HepG2 (cell line): ENCODE results near the gene MAJIN. TPM values are rescaled to one million over a fixed set of nuclear protein-coding genes. Genes with fewer than 3 reads are reported as not detected.
A peak's percentile ranks its signal among the peaks of the same experiment; 100 is the strongest.

Experiments
- ATAC-seq: fragments of 200-7000 bp; cut with Tn5 transposase; 3 replicates; pipeline ENCODE4 v1.9.1; 2020; ENCODE audit warnings: mild to moderate bottlenecking, moderate library complexity
- BruUV-seq: library from RNA; stranded (reverse); fragments of 400-500 nt; replicated peaks from 2 replicates; lab custom pipeline; 2021; lab: Mats Ljungman, UMichigan
- CTCF ChIA-PET: fragments of 300-600 bp; formaldehyde crosslinking; extraction: SDS; loops from one replicate; lab custom pipeline; 2021; ENCODE audit warnings: low total read pairs, inconsistent platforms, low intra/inter-chr PET ratio; lab: Yijun Ruan, JAX
- POLR2A ChIA-PET: fragments of 350-600 bp; sonication (Branson Sonifier 250); formaldehyde crosslinking; loops from one replicate; lab custom pipeline; 2020; ENCODE audit warnings: antibody characterized with exemption, inconsistent platforms; lab: Yijun Ruan, JAX
- DNase-seq: peaks from one replicate; pipeline ENCODE4 v3.0.0-alpha.2; 2015; ENCODE audit warnings: low spot score
- FAIRE-seq: peaks from 3 replicates; lab custom pipeline; 2011; peaks lifted over from hg19 to GRCh38; lab: Jason Lieb, UNC
- H2AFZ ChIP-seq: one replicate; pipeline ENCODE4 v1.6.1; 2011; ENCODE audit warnings: low read length, inconsistent platforms
- H3K27ac ChIP-seq: fragments of 300-600 bp; 3 replicates; pipeline ENCODE4 v1.8.0; 2011; ENCODE audit warnings: mixed run types, mild to moderate bottlenecking, mixed read lengths, low read length, inconsistent platforms; ENCODE audit not compliant: insufficient read depth; ENCODE audit errors: extremely low read length
- H3K27me3 ChIP-seq, 2 experiments: fragments of 200-600 bp in 1 of 2; 2 replicates in 1 of 2; 3 replicates in 1 of 2; pipeline versions ENCODE4 v1.6.0 to v1.8.0; 2011; ENCODE audit warnings: low read length in 2 of 2, mild to moderate bottlenecking in 2 of 2, moderate library complexity in 2 of 2, inconsistent platforms in 1 of 2; ENCODE audit not compliant: insufficient read depth in 2 of 2, control insufficient read depth in 1 of 2
- H3K36me3 ChIP-seq, 2 experiments: fragments of 200-600 bp in 1 of 2; replicated peaks in 1 of 2; 2 replicates in 1 of 2; 3 replicates in 1 of 2; pipeline versions ENCODE4 v1.5.1 to v1.8.0; 2011; ENCODE audit warnings: low read length in 2 of 2, inconsistent platforms in 1 of 2; ENCODE audit not compliant: insufficient read depth in 2 of 2, control insufficient read depth in 1 of 2
- H3K4me1 ChIP-seq: 2 replicates; pipeline ENCODE4 v1.5.1; 2012; ENCODE audit warnings: low read length, inconsistent platforms; ENCODE audit not compliant: insufficient read depth
- H3K4me2 ChIP-seq: 2 replicates; pipeline ENCODE4 v1.6.0; 2011; ENCODE audit warnings: low read depth, low read length, inconsistent platforms
- H3K4me3 ChIP-seq, 3 experiments: fragments of 200-600 bp in 1 of 3; sonication (generic), shearing (Covaris generic) in 1 of 3; replicated peaks in 1 of 3; 2 replicates each; pipeline ENCODE4 v1.5.1; 2011 to 2016; ENCODE audit warnings: low read length in 3 of 3, inconsistent platforms in 2 of 3, low read depth in 2 of 3, mild to moderate bottlenecking in 2 of 3, control low read depth in 1 of 3, mixed read lengths in 1 of 3; ENCODE audit not compliant: insufficient read depth in 1 of 3
- H3K79me2 ChIP-seq: one replicate; pipeline ENCODE4 v1.6.1; 2011; ENCODE audit warnings: low read length, inconsistent platforms; ENCODE audit not compliant: insufficient read depth
- H3K9ac ChIP-seq: 2 replicates; pipeline ENCODE4 v1.6.0; 2011; ENCODE audit warnings: mild to moderate bottlenecking, low read depth, low read length, inconsistent platforms; ENCODE audit not compliant: insufficient read depth
- H3K9me3 ChIP-seq: 2 replicates; pipeline ENCODE4 v1.5.1; 2012; ENCODE audit warnings: mild to moderate bottlenecking, low read length
- H4K20me1 ChIP-seq: 2 replicates; pipeline ENCODE4 v1.6.0; 2011; ENCODE audit warnings: inconsistent platforms, mild to moderate bottlenecking, low read length, moderate library complexity; ENCODE audit not compliant: insufficient read depth
- AKAP8 ChIP-seq: sonication (generic); formaldehyde crosslinking; IDR thresholded peaks from 2 replicates; pipeline ENCODE4 v1.5.1; 2020; ENCODE audit warnings: mild to moderate bottlenecking, missing genetic modification reagents
- BHLHE40 ChIP-seq: IDR thresholded peaks from 2 replicates; pipeline ENCODE4 v1.6.1; 2011; ENCODE audit warnings: low read length, improper control_type of control experiment
- FOXP1 ChIP-seq, 2 experiments: fragments of 450-650 bp in 1 of 2; IDR thresholded peaks; 2 replicates each; pipeline ENCODE4 v1.6.1; 2017 to 2018; ENCODE audit warnings: antibody characterized with exemption in 1 of 2
- MYC ChIP-seq: sonication (generic); formaldehyde crosslinking; IDR thresholded peaks from 2 replicates; pipeline ENCODE4 v1.9.0; 2021; ENCODE audit warnings: missing genetic modification reagents, borderline replicate concordance
- NFE2L1 ChIP-seq: sonication (generic); formaldehyde crosslinking; IDR thresholded peaks from 2 replicates; pipeline ENCODE4 v1.4.0; 2020; ENCODE audit warnings: missing genetic modification reagents, mild to moderate bottlenecking, borderline replicate concordance
- ONECUT2 ChIP-seq: sonication (generic); formaldehyde crosslinking; IDR thresholded peaks from 2 replicates; pipeline ENCODE4 v1.4.0; 2020; ENCODE audit warnings: missing genetic modification reagents
- POLR2G ChIP-seq: fragments of 200-400 bp; formaldehyde crosslinking; IDR thresholded peaks from 2 replicates; pipeline ENCODE4 v1.6.1; 2018; ENCODE audit warnings: mild to moderate bottlenecking, low read depth, low read length, moderate library complexity
- SMYD3 ChIP-seq: sonication (generic); formaldehyde crosslinking; IDR thresholded peaks from 2 replicates; pipeline ENCODE4 v1.8.1; 2023; ENCODE audit warnings: mild to moderate bottlenecking, missing genetic modification reagents
- ZNF44 ChIP-seq: sonication (generic); formaldehyde crosslinking; IDR thresholded peaks from 2 replicates; pipeline ENCODE4 v1.5.1; 2020; ENCODE audit warnings: mild to moderate bottlenecking, missing genetic modification reagents
- ZNF605 ChIP-seq: sonication (generic); formaldehyde crosslinking; IDR thresholded peaks from 2 replicates; pipeline ENCODE4 v1.8.0; 2022; ENCODE audit warnings: mild to moderate bottlenecking, missing genetic modification reagents
- ZNF652 ChIP-seq: IDR thresholded peaks from 2 replicates; pipeline ENCODE4 v1.6.1; 2016; ENCODE audit warnings: low read depth, borderline replicate concordance
- ZNF672 ChIP-seq: sonication (generic); formaldehyde crosslinking; IDR thresholded peaks from 2 replicates; pipeline ENCODE4 v1.8.1; 2022; ENCODE audit warnings: missing genetic modification reagents
- ZNF7 ChIP-seq: IDR thresholded peaks from 2 replicates; pipeline ENCODE4 v1.6.1; 2016; ENCODE audit warnings: missing biosample characterization, missing genetic modification reagents
- ZSCAN25 ChIP-seq: sonication (generic); formaldehyde crosslinking; IDR thresholded peaks from 2 replicates; pipeline ENCODE4 v1.8.0; 2022; ENCODE audit warnings: mild to moderate bottlenecking, missing genetic modification reagents
- WGBS: methylation state at CpG from one replicate; pipeline ENCODE4 v1.1.6; 2017; ENCODE audit warnings: low lambda C conversion rate; 5-methylcytosine and 5-hydroxymethylcytosine counted together
- in situ Hi-C: cut with HindIII; loops from 2 replicates; pipeline ENCODE4 v1.10.0; 2017; ENCODE audit warnings: low pct_unique_long_range_greater_than_20kb; ENCODE audit not compliant: extremely low pct_ligation_motif_present
- intact Hi-C: fragments of 100-400 bp; cut with micrococcal nuclease; formaldehyde crosslinking; loops from one replicate; pipeline ENCODE4 v1.10.0; 2022; ENCODE audit not compliant: unreplicated experiment
- polyA plus RNA-seq, 8 experiments: library from polyadenylated mRNA; depleted of rRNA in 3 of 8; stranded (reverse) in 7 of 8; unstranded in 1 of 8; fragments of >200 nt; fragmentation: Illumina TruSeq in 4 of 8; extraction: Trizol in 4 of 8; gene quantifications; 2 replicates each; pipeline versions ENCODE4 v1.2.1 to v1.2.3, GENCODE V29; 2011 to 2016; ENCODE audit warnings: low read depth in 4 of 8, missing spikeins in 1 of 8, mixed read lengths in 1 of 8; ENCODE audit not compliant: insufficient read depth in 1 of 8
- total RNA-seq, 5 experiments: library from RNA; depleted of rRNA; stranded (reverse); fragments of >200 nt; fragmentation: Illumina TruSeq; extraction: Trizol; gene quantifications; 2 replicates each; pipeline ENCODE4 v1.2.3, GENCODE V29; 2016; ENCODE audit warnings: low read depth in 1 of 5
- TF ChIP-seq, protein P1 (sequence below): sonication (generic); formaldehyde crosslinking; IDR thresholded peaks from 2 replicates; pipeline ENCODE4 v1.4.0; 2020; ENCODE audit warnings: missing genetic modification reagents
- TF ChIP-seq, protein P2 (sequence below): sonication (generic); formaldehyde crosslinking; IDR thresholded peaks from 2 replicates; pipeline ENCODE4 v1.4.0; 2020; ENCODE audit warnings: missing genetic modification reagents
- TF ChIP-seq, protein P3 (sequence below): sonication (generic); formaldehyde crosslinking; IDR thresholded peaks from 2 replicates; pipeline ENCODE4 v1.4.0; 2020; ENCODE audit warnings: missing genetic modification reagents, mild to moderate bottlenecking, borderline replicate concordance
- TF ChIP-seq, protein P4 (sequence below): sonication (generic); formaldehyde crosslinking; IDR thresholded peaks from 2 replicates; pipeline ENCODE4 v1.9.0; 2022; ENCODE audit warnings: missing genetic modification reagents, mild to moderate bottlenecking, borderline replicate concordance

The MAJIN gene
- total and polyA plus RNA-seq, 2 of the 13 experiments (the other 11 are each of a cell fraction or from before 2014, with no cell fraction given) = not detected

DNA sequence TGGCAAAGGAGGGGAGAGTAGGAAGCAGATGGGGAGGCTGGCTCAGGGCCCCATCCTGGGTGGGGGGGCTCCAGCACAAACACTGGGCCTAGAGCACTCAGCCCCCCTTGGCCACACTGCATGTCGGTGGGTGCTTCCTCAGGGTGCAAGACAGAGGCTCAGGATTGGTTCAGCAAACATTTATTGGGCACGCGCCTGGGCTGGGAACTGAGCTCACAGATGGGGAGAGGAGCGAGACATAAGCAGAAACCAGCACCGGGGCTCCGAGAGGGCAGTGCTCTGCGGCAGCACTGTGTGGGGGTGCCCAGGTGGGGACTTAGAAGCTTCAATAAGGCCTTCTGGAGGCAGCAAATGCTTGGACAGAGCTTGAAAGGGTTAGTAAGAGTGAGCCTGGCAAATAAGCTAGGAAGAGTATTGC is 81.4 kb downstream of the MAJIN start:
- H3K36me3 ChIP-seq = peaks cover 0 to 1% of the 10 kb centered on the region in 2 experiments; a peak in 1 of 5 replicates
- intact Hi-C loops (no loop called here), in situ Hi-C loops (loop anchor here (5.0 kb wide), 2 partner anchors 43 to 103 kb away; no protein-coding TSS in a partner anchor)
- peak overlapping the region; percentile 88 for H3K27ac ChIP-seq
- H2AFZ ChIP-seq = no peak overlapping the region
- H3K27me3 ChIP-seq = no peaks in the 10 kb centered on the region; a peak in 1 of 5 replicates
- POLR2A ChIA-PET = interaction anchor here (1.0 to 11.5 kb wide), 7 partner anchors 14 to 124 kb away, joined by 4 to 132 read pairs (median 8); partner anchors contain the start of genes ARL2, EHD1 and SF1
- CTCF ChIA-PET = no interaction called here
- H4K20me1 ChIP-seq = peaks cover 10% of the 10 kb centered on the region; the same call in 1 of the 2 replicates
- FAIRE-seq (no peak), DNase-seq (no peak), ATAC-seq (no peak)
- H3K4me2 ChIP-seq = peak overlapping the region; percentile 94
- H3K9ac ChIP-seq = no peak overlapping the region
- no TSS peak for BruUV-seq
- peaks cover 80% of the 10 kb centered on the region for H3K4me1 ChIP-seq
- H3K4me3 ChIP-seq = peak overlapping the region in 2 of 3 experiments; percentile 22 to 95; a peak in 2 of 6 replicates
- 89% methylated on average over 5 of the region's 7 CpGs for WGBS
- H3K9me3 ChIP-seq = no peaks in the 10 kb centered on the region
- H3K79me2 ChIP-seq = peaks cover 27% of the 10 kb centered on the region
- TF ChIP-seq ZSCAN25 (CRISPR knock-in tag) (0 out of 2 replicates have a peak, but pooled peaks have one; percentile 36), ZNF7 (CRISPR knock-in tag) (no peak), ZNF44 (no peak), AKAP8 (CRISPR knock-in tag) (0 out of 2 replicates have a peak, but pooled peaks have one; percentile 13), ZNF652 (CRISPR knock-in tag) (no peak), NFE2L1 (CRISPR knock-in tag) (no peak), MYC (CRISPR knock-in tag) (no peak), ZNF672 (CRISPR knock-in tag) (no peak), SMYD3 (CRISPR knock-in tag) (no peak), POLR2G (peak; percentile 18; the same call in 1 of the 2 replicates), BHLHE40 (no peak), FOXP1 (IDR thresholded peaks at IDR 0.05) (no peak), FOXP1 (CRISPR knock-in tag; IDR thresholded peaks at IDR 0.05) (no peak), ONECUT2 (CRISPR knock-in tag) (no peak), ZNF605 (CRISPR knock-in tag) (0 out of 2 replicates have a peak, but pooled peaks have one; percentile 18)
- TF ChIP-seq, protein P1, sequence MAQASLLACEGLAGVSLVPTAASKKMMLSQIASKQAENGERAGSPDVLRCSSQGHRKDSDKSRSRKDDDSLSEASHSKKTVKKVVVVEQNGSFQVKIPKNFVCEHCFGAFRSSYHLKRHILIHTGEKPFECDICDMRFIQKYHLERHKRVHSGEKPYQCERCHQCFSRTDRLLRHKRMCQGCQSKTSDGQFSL (CRISPR knock-in tag) = peak; percentile 59; the same call in 1 of the 2 replicates
- TF ChIP-seq, protein P2, sequence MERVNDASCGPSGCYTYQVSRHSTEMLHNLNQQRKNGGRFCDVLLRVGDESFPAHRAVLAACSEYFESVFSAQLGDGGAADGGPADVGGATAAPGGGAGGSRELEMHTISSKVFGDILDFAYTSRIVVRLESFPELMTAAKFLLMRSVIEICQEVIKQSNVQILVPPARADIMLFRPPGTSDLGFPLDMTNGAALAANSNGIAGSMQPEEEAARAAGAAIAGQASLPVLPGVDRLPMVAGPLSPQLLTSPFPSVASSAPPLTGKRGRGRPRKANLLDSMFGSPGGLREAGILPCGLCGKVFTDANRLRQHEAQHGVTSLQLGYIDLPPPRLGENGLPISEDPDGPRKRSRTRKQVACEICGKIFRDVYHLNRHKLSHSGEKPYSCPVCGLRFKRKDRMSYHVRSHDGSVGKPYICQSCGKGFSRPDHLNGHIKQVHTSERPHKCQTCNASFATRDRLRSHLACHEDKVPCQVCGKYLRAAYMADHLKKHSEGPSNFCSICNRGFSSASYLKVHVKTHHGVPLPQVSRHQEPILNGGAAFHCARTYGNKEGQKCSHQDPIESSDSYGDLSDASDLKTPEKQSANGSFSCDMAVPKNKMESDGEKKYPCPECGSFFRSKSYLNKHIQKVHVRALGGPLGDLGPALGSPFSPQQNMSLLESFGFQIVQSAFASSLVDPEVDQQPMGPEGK (CRISPR knock-in tag) = no peak
- TF ChIP-seq, protein P3, sequence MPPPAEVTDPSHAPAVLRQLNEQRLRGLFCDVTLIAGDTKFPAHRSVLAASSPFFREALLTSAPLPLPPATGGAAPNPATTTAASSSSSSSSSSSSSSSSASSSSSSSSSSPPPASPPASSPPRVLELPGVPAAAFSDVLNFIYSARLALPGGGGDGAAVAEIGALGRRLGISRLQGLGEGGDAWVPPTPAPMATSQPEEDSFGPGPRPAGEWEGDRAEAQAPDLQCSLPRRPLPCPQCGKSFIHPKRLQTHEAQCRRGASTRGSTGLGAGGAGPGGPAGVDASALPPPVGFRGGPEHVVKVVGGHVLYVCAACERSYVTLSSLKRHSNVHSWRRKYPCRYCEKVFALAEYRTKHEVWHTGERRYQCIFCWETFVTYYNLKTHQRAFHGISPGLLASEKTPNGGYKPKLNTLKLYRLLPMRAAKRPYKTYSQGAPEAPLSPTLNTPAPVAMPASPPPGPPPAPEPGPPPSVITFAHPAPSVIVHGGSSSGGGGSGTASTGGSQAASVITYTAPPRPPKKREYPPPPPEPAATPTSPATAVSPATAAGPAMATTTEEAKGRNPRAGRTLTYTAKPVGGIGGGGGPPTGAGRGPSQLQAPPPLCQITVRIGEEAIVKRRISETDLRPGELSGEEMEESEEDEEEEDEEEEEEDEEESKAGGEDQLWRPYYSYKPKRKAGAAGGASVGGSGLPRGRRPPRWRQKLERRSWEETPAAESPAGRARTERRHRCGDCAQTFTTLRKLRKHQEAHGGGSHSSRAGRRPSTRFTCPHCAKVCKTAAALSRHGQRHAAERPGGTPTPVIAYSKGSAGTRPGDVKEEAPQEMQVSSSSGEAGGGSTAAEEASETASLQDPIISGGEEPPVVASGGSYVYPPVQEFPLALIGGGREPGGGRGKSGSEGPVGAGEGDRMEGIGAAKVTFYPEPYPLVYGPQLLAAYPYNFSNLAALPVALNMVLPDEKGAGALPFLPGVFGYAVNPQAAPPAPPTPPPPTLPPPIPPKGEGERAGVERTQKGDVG (CRISPR knock-in tag) = no peak
- TF ChIP-seq, protein P4, sequence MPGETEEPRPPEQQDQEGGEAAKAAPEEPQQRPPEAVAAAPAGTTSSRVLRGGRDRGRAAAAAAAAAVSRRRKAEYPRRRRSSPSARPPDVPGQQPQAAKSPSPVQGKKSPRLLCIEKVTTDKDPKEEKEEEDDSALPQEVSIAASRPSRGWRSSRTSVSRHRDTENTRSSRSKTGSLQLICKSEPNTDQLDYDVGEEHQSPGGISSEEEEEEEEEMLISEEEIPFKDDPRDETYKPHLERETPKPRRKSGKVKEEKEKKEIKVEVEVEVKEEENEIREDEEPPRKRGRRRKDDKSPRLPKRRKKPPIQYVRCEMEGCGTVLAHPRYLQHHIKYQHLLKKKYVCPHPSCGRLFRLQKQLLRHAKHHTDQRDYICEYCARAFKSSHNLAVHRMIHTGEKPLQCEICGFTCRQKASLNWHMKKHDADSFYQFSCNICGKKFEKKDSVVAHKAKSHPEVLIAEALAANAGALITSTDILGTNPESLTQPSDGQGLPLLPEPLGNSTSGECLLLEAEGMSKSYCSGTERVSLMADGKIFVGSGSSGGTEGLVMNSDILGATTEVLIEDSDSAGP = 0 out of 2 replicates have a peak, but pooled peaks have one; percentile 34
